ENCODE results near the gene SUSD4.

GRCh38 chr1:223264529-223264928 lies 99.4 kb downstream of the SUSD4 start:
- TF ChIP-seq CTCF (IDR thresholded peaks at IDR 0.05; ENCODE audit: extremely low read depth in 1 of 2, insufficient read depth in 1 of 2, low read depth in 1 of 2, low read length in 2 of 2) (no peak), JUN (IDR thresholded peaks at IDR 0.05; ENCODE audit: borderline replicate concordance, insufficient read depth, insufficient read length, low read depth) (no peak), POLR2A (IDR thresholded peaks at IDR 0.05; ENCODE audit: low read depth, low read length) (no peak)
